ENCODE results near the gene TBXT. TPM values are rescaled to one million over a fixed set of nuclear protein-coding genes. Genes with fewer than 3 reads are reported as not detected.
A peak's percentile ranks its signal among the peaks of the same experiment; 100 is the strongest.

The TBXT gene
- not detected in 2 replicates for polyA plus RNA-seq (2013)

DNA sequence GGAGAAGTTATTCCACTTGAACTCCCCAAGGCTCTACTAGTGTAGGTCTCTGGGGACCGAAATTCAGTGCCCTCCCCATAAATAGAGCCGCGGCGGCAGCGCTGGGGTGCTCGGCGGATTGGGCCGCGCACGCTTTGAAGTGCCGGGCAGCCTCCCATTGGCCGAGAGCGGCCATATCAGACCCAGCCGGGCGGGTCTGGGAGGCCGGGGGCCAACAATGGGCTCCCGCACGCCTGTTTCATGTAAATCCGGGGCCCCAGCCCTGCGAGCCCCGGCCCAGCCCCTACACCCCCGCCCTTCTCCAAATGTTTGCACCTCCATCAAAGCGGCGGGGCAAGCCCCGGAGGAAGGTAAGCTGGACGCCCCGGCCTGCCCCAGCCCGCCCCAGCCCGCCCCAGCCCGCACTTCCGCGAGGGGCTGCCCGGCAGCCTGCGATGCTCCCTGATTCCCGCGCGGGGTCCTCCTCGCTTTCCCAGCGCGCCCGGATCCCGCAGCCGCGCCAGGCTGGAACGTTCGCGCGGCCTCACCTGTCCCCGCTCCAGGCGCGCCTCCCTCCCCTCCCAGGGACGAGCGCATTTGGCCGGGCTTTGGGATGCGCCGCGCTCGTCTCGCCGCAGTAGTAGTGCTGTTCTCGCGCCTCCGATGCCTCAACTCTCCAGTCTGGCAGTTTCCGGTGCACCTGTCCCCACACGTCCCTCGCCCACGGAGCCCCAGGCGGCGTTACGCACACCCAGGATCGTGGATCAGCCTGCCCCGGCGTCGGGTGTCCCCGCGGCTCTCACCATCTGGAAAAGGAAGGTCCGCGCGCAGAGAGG, at the start of gene TBXT:
TSS of gene TBXT (minus strand) at position 51 of the 815 bp plus-strand sequence. CDS start 260 bp downstream, outside the sequence.
- H2BK120ac ChIP-seq (ENCODE audit: insufficient read depth, low read length, poor library complexity) = no peak within 1 kb of the TSS
- peaks cover 3 to 7% of the 10 kb centered on the region in 2 experiments for H3K4me1 ChIP-seq (ENCODE audit: control insufficient read depth in 1 of 2, insufficient read depth in 2 of 2, low read length in 2 of 2)
- no peak within 1 kb of the TSS for H2BK12ac ChIP-seq (ENCODE audit: low read length)
- no peak within 1 kb of the TSS for H2BK5ac ChIP-seq (ENCODE audit: low read depth, low read length, poor library complexity)
- no peak within 1 kb of the TSS for H4K12ac ChIP-seq (ENCODE audit: low read depth, low read length)
- H3K79me2 ChIP-seq (ENCODE audit: control insufficient read depth, insufficient read depth, low read length, poor library complexity) = no peaks in the 10 kb centered on the region
- no peaks in the 10 kb centered on the region for H3K36me3 ChIP-seq (ENCODE audit: control insufficient read depth in 1 of 2, insufficient read depth in 2 of 2, low read length in 2 of 2)
- H3K4me2 ChIP-seq (ENCODE audit: low read length) = peak within 1 kb of the TSS; percentile 56
- no peak within 1 kb of the TSS for H3K14ac ChIP-seq (ENCODE audit: low read length)
- H3K9ac ChIP-seq (ENCODE audit: low read length) = no peak within 1 kb of the TSS
- H3K4me3 ChIP-seq (ENCODE audit: low read depth, low read length) = peak within 1 kb of the TSS; percentile 40
- no peak within 1 kb of the TSS for H2AFZ ChIP-seq (ENCODE audit: insufficient read depth, low read length, poor library complexity)
- no peak within 1 kb of the TSS for H4K91ac ChIP-seq (ENCODE audit: low read depth, low read length)
- H3K9me3 ChIP-seq (ENCODE audit: insufficient read depth, low read depth, low read length) = peaks cover 9% of the 10 kb centered on the region
- H4K8ac ChIP-seq (ENCODE audit: low read depth, low read length) = no peak within 1 kb of the TSS
- no peaks in the 10 kb centered on the region for H3K79me1 ChIP-seq (ENCODE audit: low read length)
- no peak within 1 kb of the TSS for H3K23ac ChIP-seq (ENCODE audit: low read length)
- DNase-seq = no peak
- WGBS (ENCODE audit: extremely low coverage, insufficient coverage, insufficient read length) = no CpG with 5 or more reads among the region's 79 CpGs
- H2AK5ac ChIP-seq (ENCODE audit: low read length) = no peak within 1 kb of the TSS
- no peak within 1 kb of the TSS for H3K4ac ChIP-seq (ENCODE audit: low read depth, low read length)
- H3K18ac ChIP-seq (ENCODE audit: low read length) = no peak within 1 kb of the TSS
- H3K27ac ChIP-seq (ENCODE audit: low read depth, low read length) = no peak within 1 kb of the TSS
- H3K27me3 ChIP-seq (ENCODE audit: insufficient read depth, low read length) = peaks cover 81% of the 10 kb centered on the region

DNA sequence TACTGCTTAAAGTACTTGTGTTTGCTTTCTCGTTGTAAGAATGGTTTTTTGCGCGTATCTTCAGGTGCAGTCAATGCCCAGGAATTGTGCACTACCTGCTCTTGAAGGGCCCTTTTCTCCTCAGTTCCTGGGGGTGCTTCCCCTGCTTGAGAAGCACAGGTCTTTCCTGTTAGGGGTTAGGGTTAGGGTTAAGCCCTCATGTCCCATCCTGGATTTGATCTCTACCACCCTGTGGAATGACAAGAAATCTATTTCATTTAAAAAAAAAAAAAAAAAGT, 39.6 kb upstream of the TBXT start:
- no peak overlapping the region for H3K4ac ChIP-seq (ENCODE audit: low read depth, low read length)
- no peak overlapping the region for H4K12ac ChIP-seq (ENCODE audit: low read depth, low read length)
- H3K36me3 ChIP-seq (ENCODE audit: control insufficient read depth in 1 of 2, insufficient read depth in 2 of 2, low read length in 2 of 2) = no peaks in the 10 kb centered on the region
- no peaks in the 10 kb centered on the region for H3K79me1 ChIP-seq (ENCODE audit: low read length)
- H2AK5ac ChIP-seq (ENCODE audit: low read length) = no peak overlapping the region
- no peaks in the 10 kb centered on the region for H3K79me2 ChIP-seq (ENCODE audit: control insufficient read depth, insufficient read depth, low read length, poor library complexity)
- H3K9ac ChIP-seq (ENCODE audit: low read length) = no peak overlapping the region
- no peak overlapping the region for H2BK12ac ChIP-seq (ENCODE audit: low read length)
- H3K4me2 ChIP-seq (ENCODE audit: low read length) = no peak overlapping the region
- no CpG with 5 or more reads among the region's 3 CpGs for WGBS (ENCODE audit: extremely low coverage, insufficient coverage, insufficient read length)
- no peak overlapping the region for H4K91ac ChIP-seq (ENCODE audit: low read depth, low read length)
- H3K9me3 ChIP-seq (ENCODE audit: insufficient read depth, low read depth, low read length) = peaks cover 2% of the 10 kb centered on the region
- no peak overlapping the region for H2AFZ ChIP-seq (ENCODE audit: insufficient read depth, low read length, poor library complexity)
- no peak overlapping the region for H3K27ac ChIP-seq (ENCODE audit: low read depth, low read length)
- H3K23ac ChIP-seq (ENCODE audit: low read length) = no peak overlapping the region
- H2BK120ac ChIP-seq (ENCODE audit: insufficient read depth, low read length, poor library complexity) = no peak overlapping the region
- no peak overlapping the region for H3K18ac ChIP-seq (ENCODE audit: low read length)
- DNase-seq = no peak
- no peak overlapping the region for H3K4me3 ChIP-seq (ENCODE audit: low read depth, low read length)
- no peaks in the 10 kb centered on the region for H3K4me1 ChIP-seq (ENCODE audit: control insufficient read depth in 1 of 2, insufficient read depth in 2 of 2, low read length in 2 of 2)
- no peak overlapping the region for H2BK5ac ChIP-seq (ENCODE audit: low read depth, low read length, poor library complexity)
- no peak overlapping the region for H3K14ac ChIP-seq (ENCODE audit: low read length)
- H4K8ac ChIP-seq (ENCODE audit: low read depth, low read length) = no peak overlapping the region
- no peaks in the 10 kb centered on the region for H3K27me3 ChIP-seq (ENCODE audit: insufficient read depth, low read length)

GRCh38 chr6:166206510-166207283, 39.0 kb upstream of the TBXT start:
- H2AFZ ChIP-seq (ENCODE audit: insufficient read depth, low read length, poor library complexity) = no peak overlapping the region
- H3K18ac ChIP-seq (ENCODE audit: low read length) = no peak overlapping the region
- no CpG with 5 or more reads among the region's 8 CpGs for WGBS (ENCODE audit: extremely low coverage, insufficient coverage, insufficient read length)
- H3K14ac ChIP-seq (ENCODE audit: low read length) = no peak overlapping the region
- H3K27ac ChIP-seq (ENCODE audit: low read depth, low read length) = no peak overlapping the region
- H3K9me3 ChIP-seq (ENCODE audit: insufficient read depth, low read depth, low read length) = peaks cover 2% of the 10 kb centered on the region
- H3K9ac ChIP-seq (ENCODE audit: low read length) = no peak overlapping the region
- H3K79me1 ChIP-seq (ENCODE audit: low read length) = no peaks in the 10 kb centered on the region
- no peak overlapping the region for H4K8ac ChIP-seq (ENCODE audit: low read depth, low read length)
- H4K91ac ChIP-seq (ENCODE audit: low read depth, low read length) = no peak overlapping the region
- H3K4me2 ChIP-seq (ENCODE audit: low read length) = no peak overlapping the region
- H2AK5ac ChIP-seq (ENCODE audit: low read length) = no peak overlapping the region
- no peak overlapping the region for H3K23ac ChIP-seq (ENCODE audit: low read length)
- H3K4me1 ChIP-seq (ENCODE audit: control insufficient read depth in 1 of 2, insufficient read depth in 2 of 2, low read length in 2 of 2) = no peaks in the 10 kb centered on the region
- H3K36me3 ChIP-seq (ENCODE audit: control insufficient read depth in 1 of 2, insufficient read depth in 2 of 2, low read length in 2 of 2) = no peaks in the 10 kb centered on the region
- no peak overlapping the region for H2BK120ac ChIP-seq (ENCODE audit: insufficient read depth, low read length, poor library complexity)
- no peak overlapping the region for H2BK5ac ChIP-seq (ENCODE audit: low read depth, low read length, poor library complexity)
- H2BK12ac ChIP-seq (ENCODE audit: low read length) = no peak overlapping the region
- no peaks in the 10 kb centered on the region for H3K27me3 ChIP-seq (ENCODE audit: insufficient read depth, low read length)
- no peak overlapping the region for H3K4ac ChIP-seq (ENCODE audit: low read depth, low read length)
- H4K12ac ChIP-seq (ENCODE audit: low read depth, low read length) = no peak overlapping the region
- no peak for DNase-seq
- H3K79me2 ChIP-seq (ENCODE audit: control insufficient read depth, insufficient read depth, low read length, poor library complexity) = no peaks in the 10 kb centered on the region
- no peak overlapping the region for H3K4me3 ChIP-seq (ENCODE audit: low read depth, low read length)

DNA sequence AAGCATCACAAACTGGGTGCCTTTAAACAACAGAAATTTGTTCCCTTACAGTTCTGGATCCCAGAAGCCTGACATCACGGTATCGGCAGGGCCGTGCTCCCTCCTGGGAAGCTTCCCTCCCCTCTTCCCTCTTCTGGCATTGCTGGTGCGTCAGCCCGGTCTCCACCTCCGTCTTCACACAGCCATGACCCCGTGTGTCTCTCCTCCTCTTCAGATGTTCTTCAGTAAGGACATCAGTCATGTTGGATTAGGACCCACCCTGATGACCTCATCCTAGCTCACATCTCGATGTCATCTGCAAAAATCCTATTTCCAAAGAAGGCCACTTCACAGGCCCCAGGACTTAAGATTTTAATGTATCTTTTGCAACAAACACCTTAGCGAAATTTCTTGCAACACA, 38.4 kb upstream of the TBXT start:
- no peak overlapping the region for H3K4ac ChIP-seq (ENCODE audit: low read depth, low read length)
- no peak overlapping the region for H3K4me2 ChIP-seq (ENCODE audit: low read length)
- no peak overlapping the region for H3K9ac ChIP-seq (ENCODE audit: low read length)
- no peak overlapping the region for H4K91ac ChIP-seq (ENCODE audit: low read depth, low read length)
- H3K79me1 ChIP-seq (ENCODE audit: low read length) = no peaks in the 10 kb centered on the region
- H2AK5ac ChIP-seq (ENCODE audit: low read length) = no peak overlapping the region
- no peak overlapping the region for H3K27ac ChIP-seq (ENCODE audit: low read depth, low read length)
- no peak overlapping the region for H2BK12ac ChIP-seq (ENCODE audit: low read length)
- H3K9me3 ChIP-seq (ENCODE audit: insufficient read depth, low read depth, low read length) = peaks cover 2% of the 10 kb centered on the region
- no peak overlapping the region for H4K12ac ChIP-seq (ENCODE audit: low read depth, low read length)
- DNase-seq = no peak
- no peak overlapping the region for H3K18ac ChIP-seq (ENCODE audit: low read length)
- no peak overlapping the region for H2AFZ ChIP-seq (ENCODE audit: insufficient read depth, low read length, poor library complexity)
- WGBS (ENCODE audit: extremely low coverage, insufficient coverage, insufficient read length) = no CpG with 5 or more reads among the region's 9 CpGs
- no peak overlapping the region for H4K8ac ChIP-seq (ENCODE audit: low read depth, low read length)
- no peak overlapping the region for H3K23ac ChIP-seq (ENCODE audit: low read length)
- no peak overlapping the region for H2BK120ac ChIP-seq (ENCODE audit: insufficient read depth, low read length, poor library complexity)
- H3K14ac ChIP-seq (ENCODE audit: low read length) = no peak overlapping the region
- no peaks in the 10 kb centered on the region for H3K79me2 ChIP-seq (ENCODE audit: control insufficient read depth, insufficient read depth, low read length, poor library complexity)
- H2BK5ac ChIP-seq (ENCODE audit: low read depth, low read length, poor library complexity) = no peak overlapping the region
- no peaks in the 10 kb centered on the region for H3K36me3 ChIP-seq (ENCODE audit: control insufficient read depth in 1 of 2, insufficient read depth in 2 of 2, low read length in 2 of 2)
- no peak overlapping the region for H3K4me3 ChIP-seq (ENCODE audit: low read depth, low read length)
- no peaks in the 10 kb centered on the region for H3K4me1 ChIP-seq (ENCODE audit: control insufficient read depth in 1 of 2, insufficient read depth in 2 of 2, low read length in 2 of 2)
- no peaks in the 10 kb centered on the region for H3K27me3 ChIP-seq (ENCODE audit: insufficient read depth, low read length)

Measured in trophoblast cell (in vitro differentiated cells and primary cell).